Testis (tissue), 2 donors: ENCODE results near the gene SAP30BP.

Source experiments
- CTCF ChIP-seq, 3 experiments: fragments of 450-650 bp in 2 of 3; fragments of 200-600 bp in 1 of 3; sonication (generic) in 1 of 3; IDR thresholded peaks; one replicate each; pipeline ENCODE4 v1.5.1; 2016 to 2019; ENCODE audit warnings: antibody characterized with exemption in 3 of 3, mild to moderate bottlenecking in 2 of 3, moderate library complexity in 1 of 3
- POLR2A ChIP-seq: fragments of 450-650 bp; IDR thresholded peaks from one replicate; pipeline ENCODE4 v1.6.1; 2017; ENCODE audit warnings: antibody characterized with exemption, mild to moderate bottlenecking, moderate library complexity

GRCh38 chr17:75755205-75755901 is 88.2 kb downstream of the SAP30BP start:
- no peak for TF ChIP-seq POLR2A
- no peak for TF ChIP-seq CTCF (IDR thresholded peaks at IDR 0.05)
